Inflammatory macrophage treated with lipopolysaccharide for 1 hour (primary cell): ENCODE data around the gene NDUFAB1.
"Not testable (repeated sequence)": the region's sequence is repeated elsewhere in the genome, so short reads cannot be mapped to it uniquely, and the experiment has no call there.

Experiments
- DNase-seq, 2 donors: peaks; one replicate each; pipeline ENCODE4 v3.0.0-alpha.2; 2020 to 2022

NDUFAB1 gene

DNA sequence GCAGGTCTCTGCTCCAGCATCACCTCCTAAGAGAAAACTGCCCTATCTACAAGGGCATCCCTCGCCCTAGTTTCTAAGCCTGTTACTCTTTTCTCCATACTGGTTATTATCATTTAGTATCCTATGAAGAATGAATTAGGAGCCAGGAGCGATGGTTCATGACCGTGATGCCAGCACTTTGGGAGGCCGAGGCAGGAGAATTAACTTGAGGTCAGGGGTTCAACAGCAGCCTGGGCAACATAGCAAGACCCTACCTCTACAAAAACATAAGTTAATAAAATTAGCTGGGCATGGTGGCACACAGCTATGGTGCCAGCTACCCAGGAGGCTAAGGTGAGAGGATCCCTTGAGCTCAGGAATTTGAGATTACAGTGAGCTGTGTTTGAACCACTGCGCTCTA lies 46.2 kb downstream of the NDUFAB1 start:
- DNase-seq = no peak

DNA sequence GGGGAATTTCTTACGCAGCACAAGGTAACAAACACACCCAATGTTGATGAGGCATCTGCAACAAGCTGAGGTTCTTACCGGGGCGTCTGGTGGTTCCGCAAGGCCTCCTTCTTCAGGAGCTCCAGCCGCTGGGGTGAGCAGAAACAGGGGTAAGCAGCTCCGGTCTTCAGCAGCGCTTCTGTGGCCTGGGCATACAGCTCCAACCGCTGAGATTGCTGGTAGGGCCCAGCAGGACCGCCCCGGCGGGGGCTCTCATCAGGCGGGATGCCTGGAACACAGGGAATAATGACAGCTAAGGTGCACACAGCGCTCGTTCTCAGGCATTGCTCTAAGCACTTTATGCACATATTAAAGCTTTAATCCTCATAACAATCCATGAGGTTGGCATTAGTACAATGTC lies 51.7 kb downstream of the NDUFAB1 start:
- no peak for DNase-seq

DNA sequence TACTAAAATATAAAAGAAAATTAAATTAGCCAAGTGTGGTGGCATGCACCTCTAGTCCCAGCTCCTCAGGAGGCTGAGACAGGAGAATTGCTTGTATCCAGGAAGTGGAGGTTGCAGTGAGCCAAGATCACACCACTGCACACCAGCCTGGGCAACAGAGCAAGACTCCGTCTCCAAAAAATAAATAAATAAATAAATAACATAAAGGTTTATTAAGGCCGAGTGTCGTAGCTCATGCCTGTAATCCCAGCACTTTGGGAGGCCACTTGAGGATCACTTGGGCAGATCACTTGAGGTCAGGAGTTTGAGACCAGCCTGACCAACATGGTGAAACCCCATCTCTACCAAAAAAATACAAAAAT lies 55.3 kb downstream of the NDUFAB1 start:
- not testable (repeated sequence) for DNase-seq

DNA sequence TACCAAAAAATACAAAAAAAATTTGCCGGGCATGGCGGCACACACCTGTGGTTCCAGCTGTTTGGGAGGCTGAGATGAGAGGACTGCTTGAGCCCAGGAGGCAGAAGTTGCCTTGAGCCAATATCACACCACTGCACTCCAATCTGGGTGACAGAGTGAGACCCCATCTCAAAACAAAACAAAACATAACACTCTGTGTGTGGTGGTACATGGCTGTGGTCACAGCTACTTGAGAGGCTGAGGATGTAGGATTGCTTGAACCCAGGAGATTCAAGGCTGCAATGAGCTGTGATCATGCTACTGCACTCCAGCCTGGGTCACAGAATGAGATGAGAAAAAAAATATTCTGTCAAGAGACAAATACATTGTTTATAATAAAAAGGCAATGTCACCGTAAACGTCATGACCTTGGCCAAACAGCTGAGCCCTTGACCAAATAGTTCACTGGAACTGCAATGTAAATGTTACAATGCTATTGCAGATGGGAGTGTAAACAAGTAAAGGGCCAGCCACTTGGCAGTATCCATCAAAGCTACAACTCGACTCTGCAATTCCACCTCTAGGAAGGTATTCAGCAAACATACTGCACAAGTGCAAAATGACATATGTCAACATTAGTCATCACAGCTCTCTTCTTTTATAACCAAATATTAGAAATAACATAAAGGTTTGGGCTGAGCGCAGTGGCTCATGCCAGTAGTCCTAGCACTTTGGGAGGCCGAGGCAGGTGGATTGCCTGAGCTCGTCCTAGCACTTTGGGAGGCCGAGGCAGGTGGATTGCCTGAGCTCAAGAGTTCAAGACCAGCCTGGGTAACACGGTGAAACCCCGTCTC lies 55.9 kb downstream of the NDUFAB1 start:
- DNase-seq = no peak

DNA sequence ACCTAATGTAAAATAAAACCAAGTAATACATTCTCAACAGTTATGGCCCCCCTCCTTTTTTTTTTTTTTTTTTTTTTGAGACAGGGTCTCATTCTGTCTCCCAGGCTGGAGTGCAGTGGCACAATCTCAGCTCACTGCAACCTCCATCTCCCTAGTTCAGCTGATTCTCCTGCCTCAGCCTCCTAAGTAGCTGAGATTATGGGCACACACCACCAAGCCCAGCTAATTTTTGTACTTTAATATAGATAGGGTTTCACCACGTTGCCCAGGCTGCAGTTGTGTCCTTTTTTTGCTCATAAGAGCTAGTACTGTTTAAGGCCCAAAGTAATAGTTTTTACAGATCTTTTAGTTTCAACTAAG lies 57.2 kb downstream of the NDUFAB1 start:
- no peak for DNase-seq

DNA sequence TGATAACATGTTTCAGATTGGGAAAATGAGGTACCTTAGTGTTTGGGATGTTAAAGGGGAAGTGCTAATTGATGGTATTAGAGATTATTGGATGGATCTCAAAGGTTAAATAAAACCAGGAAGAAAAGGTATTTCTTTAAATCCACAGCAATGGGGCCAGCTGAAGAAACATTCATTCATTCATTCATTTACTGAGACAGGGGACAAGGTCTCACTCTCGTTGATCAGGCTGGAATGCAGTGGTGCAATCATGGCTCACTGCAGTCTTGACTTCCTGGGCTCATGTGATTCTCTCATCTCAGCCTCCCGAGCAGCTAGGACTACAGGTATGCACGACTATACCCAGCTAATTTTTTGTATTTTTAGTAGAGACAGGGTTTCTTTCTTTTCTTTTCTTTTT lies 58.7 kb downstream of the NDUFAB1 start:
- no peak for DNase-seq

DNA sequence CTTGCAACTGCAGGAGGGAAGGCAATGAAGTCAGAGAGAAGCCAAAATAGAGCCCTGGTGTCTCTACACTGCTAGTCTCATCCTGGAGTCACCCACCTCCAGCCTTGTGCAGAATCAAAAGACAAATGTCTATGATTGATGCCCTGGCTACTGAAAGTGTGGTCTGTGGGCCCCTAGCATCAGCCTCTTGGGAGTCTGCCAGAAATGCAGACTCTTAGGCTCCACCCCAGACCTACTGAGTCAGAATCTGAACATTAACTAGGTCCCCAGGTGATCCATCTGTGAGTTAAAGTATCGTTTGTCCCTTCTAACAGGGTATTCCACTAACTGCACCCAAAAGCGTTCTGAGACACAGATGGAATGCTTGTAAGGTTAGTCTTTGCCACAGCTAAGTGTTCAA lies 60.2 kb downstream of the NDUFAB1 start:
- no peak for DNase-seq

DNA sequence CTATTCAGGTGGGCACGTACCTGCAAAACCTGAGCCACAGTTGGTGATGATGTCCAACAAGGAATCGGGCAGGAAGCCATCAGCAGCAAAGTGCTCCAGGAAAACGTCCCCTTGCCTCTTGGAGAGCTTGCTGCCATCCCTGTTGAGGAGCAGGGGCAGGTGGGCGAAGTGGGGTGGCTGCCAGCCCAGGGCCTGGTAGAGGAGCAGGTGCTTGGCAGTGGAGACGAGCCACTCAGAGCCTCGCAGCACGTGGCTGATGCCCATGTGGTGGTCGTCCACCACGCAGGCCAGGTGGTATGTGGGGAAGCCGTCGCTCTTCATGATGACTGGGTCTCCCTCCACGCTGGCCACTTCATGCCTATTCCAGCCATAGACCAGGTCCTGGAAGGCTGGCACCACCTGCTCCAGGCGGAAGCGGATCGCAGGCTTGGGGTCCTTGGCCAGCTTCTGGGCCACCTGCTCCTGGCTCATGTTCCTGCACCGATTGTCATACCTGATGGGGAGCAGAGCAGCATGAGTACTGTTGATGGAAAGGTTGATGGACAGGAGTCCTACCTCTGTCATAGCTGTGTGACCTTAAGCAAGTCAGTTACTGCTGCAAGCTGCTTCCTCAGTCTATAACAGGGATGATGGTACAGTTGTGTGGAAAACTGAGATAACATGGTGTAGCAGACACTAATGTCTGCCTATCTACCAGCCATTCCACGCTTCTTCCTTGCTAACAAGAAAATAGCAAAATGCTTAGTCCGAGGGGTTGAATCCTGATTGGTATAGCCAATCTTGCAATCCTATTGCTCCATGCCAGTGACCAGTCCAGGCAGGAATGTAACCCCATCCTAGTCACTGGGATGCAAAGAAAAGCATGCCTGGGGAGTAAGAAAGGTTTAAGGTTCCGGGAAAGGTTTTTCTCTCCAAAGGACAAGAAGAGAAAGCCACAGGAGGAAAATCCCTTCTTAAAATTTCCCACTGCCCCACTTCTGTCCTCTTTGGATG lies 61.0 kb downstream of the NDUFAB1 start:
- no peak for DNase-seq

DNA sequence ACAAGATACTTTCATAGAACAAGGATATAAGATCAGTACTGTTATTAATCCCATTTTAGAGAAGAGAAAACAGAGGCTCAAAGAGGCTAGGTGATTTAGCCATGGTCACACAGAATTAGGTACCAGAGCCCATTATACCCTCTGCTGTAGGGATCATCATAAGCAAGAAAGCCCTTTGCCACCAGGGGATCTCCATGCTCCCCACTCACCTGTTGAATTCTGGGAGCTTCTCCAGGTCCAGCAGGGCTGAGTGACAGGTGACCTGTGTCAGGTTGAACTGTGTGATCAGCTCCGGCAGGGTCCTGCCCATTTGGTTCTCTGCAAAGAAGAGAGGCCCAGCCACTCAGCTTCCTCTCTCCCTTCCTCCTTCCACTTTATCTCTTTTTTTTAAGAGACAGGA lies 63.7 kb downstream of the NDUFAB1 start:
- DNase-seq = no peak
